CD4-positive, alpha-beta T cell treated with Interleukin-6 for 4 hours (primary cell): ENCODE data around the gene RGCC.
A peak's percentile ranks its signal among the peaks of the same experiment; 100 is the strongest.
"Not testable (repeated sequence)": the region's sequence is repeated elsewhere in the genome, so short reads cannot be mapped to it uniquely, and the experiment has no call there.

ENCODE experiments used
- DNase-seq: peaks from one replicate; pipeline ENCODE4 v3.0.0-alpha.2; 2020; ENCODE audit warnings: mixed read lengths

RGCC gene, protein sequence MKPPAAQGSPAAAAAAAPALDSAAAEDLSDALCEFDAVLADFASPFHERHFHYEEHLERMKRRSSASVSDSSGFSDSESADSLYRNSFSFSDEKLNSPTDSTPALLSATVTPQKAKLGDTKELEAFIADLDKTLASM

DNA sequence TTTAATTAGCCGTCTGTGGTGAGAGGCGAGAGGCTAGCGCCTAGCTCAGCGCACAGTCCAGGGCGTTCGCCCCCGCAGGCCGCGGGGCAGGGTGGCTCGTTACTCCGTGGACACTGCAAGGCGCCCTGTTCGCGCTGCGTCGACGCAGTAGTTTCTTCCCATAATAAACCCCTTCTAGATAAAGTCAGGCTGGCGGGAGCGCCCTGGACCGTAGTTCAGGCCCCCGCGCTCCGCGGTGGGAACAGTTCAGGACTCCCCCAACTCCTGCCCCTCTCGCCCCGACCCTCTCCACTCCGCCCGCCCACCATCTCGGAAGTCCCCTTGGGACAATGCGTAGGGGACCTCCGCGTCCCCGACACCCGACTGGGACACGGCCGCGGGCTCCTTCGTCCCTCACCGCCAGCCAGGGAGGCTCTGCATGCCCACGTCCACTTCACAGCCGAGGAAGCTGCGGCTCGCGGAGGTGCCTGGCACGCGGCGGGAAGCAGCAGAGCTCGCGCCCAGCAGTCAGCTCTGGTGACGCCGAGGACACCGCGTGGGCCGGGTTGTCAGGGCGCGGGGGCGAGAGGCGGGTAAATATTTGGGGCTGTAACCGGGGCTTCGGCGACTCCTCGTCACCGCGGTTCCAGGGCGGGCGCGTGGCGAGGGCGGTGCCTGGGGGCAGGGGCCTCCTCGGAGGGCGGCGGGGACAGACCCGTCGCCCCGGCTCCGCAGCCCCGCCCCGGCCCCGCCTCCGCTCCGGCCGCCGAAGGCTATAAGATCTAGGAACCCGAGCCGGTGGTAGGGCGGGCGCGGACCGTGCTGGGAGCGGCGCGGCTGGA is at the start of gene RGCC:
Gene RGCC (plus strand): TSS at position 783 of the 821 bp plus-strand sequence. CDS start 158 bp downstream, outside the sequence.
- DNase-seq, result peak; percentile 95

DNA sequence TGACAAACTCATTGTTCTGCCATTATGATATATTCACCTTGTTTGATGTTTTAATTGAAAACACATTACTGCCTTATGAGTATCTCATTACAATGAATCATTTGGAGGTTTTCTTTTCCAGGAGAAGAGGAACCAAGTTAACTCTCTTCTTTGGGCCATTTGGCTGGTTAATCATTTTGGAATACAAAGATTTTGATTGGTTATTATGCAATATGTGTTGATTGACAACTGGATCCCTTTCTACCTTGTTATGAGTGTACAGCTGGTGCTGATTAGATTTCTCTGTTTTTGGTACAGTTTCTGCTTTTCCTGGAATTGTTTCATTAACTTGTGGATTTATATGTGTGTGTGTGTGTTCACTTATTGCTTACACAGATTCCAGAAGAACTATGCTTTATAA is 49.2 kb upstream of the RGCC start:
- DNase-seq, result no peak

DNA sequence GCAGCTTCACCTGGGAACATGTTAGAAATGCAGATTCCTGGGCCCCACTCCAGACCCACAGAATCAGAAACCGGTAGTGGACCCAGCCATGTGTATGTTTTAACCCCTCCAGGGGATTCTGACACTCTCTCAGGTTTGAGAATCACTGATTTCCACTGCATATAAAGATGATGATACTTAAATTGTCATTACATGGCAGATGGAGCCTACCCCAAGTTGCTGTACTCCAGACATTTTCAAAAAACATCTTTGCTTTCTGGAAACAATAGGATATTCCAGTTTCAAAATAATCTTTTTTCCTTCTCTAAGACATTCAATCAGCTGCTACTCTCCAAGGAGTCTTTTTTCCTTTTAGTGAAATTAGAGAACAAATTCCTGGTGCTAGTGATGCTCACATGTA is 48.6 kb upstream of the RGCC start:
- no peak for DNase-seq

DNA sequence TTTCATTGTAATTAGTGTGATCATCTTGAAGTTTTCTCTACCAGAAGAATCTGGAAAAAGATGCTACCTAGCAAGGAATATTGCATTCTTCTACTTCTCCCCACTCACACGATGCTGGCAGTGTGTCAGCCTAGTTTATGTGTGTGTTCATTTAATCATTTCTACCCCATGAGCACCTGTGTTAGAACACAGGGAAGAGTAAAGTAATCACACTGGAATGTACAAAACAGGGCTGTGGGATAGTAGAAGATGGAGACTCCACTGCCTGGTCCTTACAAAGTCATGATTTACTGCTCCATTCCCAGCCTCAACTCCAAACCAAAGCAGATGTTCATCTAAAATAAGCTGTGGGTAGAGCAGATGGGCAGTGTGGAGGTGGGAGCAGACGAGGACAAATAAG is 47.7 kb upstream of the RGCC start:
- no peak for DNase-seq

DNA sequence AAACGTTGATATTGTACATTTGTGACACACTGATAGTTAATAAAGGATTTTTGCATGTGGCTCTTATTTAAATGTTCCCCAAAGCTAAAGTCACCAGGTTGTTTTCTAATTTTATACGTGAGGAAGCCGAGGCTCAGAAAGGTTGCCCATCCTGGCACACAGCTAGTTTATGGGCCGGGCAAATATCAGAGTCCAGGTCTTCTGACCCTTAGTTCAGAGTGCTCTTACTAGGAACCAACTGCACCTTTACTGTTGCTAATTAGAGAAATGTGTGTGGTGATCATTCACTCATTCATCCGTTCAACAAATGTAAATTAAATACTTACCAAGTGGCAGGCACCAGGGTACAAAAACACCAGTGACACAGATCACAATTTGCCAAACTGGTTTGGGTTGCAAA is 46.3 kb upstream of the RGCC start:
- no peak for DNase-seq

DNA sequence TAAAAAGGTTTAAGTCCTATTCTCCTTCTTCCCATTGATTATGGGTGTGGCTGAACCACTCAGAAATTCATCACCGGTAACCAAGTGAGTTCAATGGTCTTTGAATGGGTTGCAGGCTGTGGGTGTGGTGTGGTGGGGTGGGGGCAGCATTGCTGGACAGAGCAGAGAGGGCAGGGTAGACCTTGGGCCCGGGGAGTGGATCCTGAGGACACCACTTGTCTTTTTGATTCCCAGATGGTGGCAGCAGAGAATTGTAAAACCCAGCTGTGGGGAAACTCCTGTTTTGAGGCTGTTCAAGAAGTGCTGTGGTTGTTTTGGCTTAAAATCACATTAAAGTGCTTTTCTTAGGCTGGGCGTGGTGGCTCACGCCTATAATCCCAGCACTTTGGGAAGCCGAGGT is 45.8 kb upstream of the RGCC start:
- peak; percentile 53 for DNase-seq

DNA sequence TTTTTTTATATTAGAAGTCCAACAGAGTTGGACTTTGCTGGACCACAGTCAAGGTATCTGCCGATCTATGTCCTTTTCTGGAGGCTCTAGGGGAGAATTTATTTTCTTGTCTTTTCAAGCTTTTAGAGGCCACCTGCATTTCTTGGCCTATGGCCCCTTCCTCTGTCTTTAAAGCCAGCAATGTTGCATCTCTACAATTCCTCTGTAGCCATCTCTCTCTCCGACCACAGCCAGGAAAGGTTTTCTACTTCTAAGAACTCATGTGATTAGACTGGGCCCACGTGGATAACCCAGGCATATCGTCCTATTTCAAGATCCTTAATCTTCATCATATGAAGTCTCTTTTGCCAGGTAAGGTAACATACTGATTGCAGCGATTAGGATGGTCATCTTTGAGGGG is 43.5 kb upstream of the RGCC start:
- DNase-seq, result no peak

DNA sequence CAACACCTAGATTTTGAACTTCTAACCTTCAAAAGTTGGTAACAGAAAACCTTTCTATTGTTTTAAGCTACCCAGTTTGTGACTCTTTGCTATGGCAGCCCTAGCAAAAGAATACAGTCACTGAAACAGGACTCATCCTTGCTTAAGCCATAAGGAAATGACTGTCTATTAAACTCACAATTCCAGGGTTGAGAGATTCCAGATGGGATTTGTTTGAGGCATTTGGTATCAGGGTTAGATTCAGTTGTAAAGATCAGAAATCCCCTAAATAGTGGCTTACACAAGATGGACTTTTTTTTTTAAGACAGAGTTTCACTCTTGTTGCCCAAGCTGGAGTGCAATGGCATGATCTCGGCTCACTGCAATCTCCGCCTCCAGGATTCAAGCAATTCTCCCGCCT is 41.1 kb upstream of the RGCC start:
- no peak for DNase-seq

DNA sequence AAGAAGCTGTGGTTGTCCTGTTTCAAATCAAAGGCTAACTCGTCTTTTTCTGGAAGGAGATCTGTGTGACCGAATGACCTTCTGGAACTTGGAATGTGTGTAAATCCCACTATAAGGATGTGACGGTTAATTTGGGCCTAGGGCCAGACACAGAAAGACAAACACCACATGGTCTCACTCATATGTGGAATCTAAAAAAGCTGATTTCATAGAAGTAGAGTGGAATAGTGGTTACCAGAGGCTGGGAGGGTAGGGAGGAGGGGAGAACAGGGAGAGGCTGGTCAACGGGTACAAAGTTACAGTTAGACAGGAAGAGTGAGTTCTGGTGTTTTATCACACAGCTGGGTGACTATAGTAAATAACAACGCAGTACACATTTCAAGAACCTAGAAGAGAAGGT is 39.3 kb upstream of the RGCC start:
- DNase-seq, result no peak

DNA sequence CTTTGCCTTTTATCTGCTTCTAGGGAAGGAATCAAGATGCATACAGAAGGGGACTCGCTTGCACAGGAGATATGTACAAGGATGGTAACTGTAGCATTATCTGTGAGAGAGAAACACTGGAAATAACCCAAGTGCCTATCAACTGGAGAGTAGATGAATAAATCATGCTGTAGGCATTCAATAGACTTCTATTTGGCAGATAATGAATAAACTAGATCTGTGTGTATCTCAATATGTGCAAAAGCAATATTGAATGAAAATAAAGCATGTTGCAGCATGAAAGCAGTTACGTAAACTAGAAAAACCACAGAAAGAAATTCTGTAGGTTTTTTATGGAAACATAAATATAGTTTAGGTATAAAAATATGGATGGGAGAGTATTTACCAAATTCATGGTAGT is 38.6 kb upstream of the RGCC start:
- DNase-seq, result no peak

DNA sequence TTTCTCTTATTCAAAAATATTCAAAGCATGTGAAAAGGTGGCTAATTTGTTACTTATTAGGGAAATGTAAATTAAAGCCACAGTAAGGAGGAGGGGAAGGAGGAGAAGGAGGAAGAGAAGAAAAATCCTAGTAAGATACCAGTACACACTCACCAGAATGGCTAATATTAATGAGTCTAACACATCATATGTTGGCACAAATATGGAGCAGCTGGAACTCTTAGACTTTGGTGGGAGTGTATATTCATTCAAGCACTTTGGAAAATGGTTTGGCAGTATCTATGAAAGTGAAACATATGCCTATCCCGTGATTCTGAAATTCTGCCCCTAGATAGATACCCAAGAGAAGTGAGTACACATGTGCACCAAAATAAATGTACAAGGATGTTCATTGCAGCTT is 38.1 kb upstream of the RGCC start:
- DNase-seq, result no peak

DNA sequence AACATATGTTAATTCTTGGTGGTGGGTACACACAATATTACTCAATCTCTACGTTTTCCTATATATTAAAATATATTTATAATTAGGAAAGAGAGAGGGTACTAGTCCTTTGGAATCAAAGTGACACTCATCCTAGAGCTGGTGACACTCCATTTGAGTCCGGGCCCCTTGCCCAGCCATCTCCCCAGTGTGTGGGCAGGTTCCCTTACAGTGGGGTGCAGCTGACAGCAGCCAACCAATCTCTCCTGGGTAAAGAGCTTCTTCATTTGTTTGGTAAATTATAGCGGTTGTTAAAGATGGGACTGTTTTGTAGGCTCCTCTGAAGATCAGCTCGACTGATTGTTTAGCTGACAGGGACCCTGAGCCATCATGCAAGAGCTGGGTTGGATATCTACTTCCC is 37.2 kb upstream of the RGCC start:
- DNase-seq, result no peak

DNA sequence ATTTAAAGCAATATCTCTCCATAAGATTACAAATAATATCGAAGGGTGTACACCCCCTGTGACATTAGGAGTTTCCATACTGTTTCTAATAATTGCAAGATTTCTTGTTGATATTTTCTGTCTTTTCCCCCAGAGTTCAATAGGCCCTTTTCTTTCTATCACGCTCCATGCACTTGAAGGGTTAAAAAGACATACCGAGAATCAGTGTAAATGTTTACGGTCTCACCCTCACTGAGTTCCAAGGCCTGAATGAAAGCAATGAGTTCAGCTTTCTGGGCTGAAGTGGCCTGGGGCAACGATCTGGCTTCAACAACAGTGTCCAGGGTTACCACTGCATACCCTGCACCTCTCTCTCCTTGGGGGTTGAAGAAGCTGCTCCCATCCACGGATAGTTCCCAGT is 36.0 kb upstream of the RGCC start:
- DNase-seq, result not testable (repeated sequence)

DNA sequence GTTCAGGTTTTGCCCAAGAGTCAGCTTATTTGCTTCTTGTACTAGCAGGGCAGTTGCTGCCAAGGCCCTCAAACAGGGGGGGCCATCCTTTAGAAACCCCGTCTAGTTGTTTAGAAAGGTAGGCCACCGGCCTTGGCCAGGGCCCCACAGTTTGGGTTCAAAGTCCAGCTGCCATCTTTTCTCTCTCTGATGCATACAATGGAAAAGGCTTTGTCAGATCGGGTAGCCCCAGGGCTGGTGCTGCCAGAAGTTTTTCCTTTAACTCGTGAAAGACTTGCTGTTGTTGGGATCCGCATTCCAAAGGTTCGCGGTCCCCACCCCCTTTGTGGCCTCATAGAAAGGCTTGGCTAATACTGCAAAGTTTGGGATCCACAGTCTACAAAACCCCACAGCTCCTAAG is 35.4 kb upstream of the RGCC start:
- not testable (repeated sequence) for DNase-seq

DNA sequence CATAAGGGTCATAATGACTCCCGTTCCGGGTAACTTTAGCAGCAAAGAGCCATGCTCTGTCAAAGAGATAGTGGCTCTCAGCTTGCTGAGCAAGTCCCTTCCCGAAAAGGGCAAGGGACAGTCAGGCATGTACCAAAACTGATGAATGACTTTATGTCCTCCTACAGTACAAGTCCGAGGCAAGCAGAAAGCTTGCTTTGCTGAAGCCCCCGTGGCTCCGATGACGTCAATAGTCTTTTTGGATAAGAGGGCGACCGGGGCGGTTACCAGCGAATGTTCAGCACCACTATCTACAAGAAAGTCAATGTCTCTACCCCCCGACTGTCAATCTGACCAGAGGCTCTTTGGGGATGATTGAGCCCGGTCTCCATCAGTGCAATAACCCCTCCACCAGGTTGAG is 34.1 kb upstream of the RGCC start:
- DNase-seq, result not testable (repeated sequence)

DNA sequence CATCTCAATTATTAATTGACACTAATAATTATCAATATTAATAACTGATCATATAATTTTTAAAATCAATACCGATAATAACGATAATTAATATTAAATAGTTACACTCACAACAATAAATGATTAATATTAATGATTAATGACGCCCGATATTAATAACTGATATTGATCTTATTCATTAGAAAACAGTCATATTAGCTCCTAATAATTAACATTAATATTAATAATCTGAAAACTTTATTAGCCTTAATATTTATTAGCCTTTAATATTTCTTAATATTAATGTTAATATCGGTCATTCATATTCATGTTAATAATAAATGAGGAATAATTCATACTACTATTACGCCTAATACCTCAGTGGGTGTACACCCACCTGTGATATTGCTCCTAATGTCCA is 32.7 kb upstream of the RGCC start:
- not testable (repeated sequence) for DNase-seq

DNA sequence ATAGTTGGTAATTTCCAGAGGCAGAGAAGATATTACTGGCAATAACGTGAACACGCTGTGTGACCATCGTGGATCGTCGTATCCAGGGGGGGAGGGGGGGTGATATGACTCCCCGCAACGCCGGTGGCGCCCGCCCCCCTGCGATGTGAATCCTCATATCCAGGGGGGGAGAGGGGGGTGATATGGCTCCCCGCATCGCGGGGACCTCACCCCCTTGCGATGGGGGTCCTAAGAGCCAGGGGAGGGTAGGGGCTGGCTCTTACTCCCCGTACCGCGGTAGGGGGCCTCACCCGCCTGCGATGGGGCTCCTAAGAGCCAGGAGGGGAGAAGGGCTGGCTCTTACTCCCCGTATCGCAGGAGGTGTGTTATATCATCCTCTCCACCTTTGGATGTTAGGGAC is 31.3 kb upstream of the RGCC start:
- DNase-seq, result no peak

DNA sequence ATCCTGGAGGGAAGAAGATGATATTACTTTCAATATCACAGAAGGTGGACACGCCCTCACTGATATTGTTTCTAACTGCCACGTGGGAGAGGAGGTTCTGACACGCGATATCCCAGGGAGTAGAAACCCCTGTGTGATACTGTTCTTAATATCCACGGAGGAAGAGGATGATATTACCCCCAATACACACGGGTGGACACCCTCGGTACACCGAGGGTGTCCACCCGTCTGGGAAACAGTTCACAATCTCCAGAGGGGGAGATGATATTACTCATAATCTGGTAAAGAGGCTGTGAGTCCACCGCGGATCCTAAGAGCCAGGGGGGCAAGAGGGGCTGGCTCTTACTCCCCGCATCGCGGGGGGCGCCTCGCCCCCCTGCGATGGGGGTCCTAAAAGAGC is 29.7 kb upstream of the RGCC start:
- DNase-seq, result no peak

DNA sequence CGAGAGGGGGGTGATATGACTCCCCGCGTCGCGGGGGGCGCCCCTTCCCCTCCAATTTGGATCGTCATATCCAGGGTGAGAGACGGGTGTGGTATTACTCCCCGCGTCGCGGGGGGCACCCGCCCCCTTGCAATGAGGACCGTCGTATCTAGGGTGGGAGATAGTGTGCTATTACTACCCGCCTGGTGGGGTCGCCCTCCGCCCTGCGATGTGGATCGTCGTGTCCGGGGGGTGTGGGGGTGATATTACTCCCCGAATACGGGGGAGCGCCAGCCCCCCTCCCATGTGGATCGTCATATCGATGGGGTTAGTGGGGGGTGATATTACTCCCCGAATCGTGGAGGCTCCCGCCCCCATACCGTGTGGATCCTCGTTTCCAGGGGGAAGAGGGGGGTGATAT is 29.2 kb upstream of the RGCC start:
- peak; percentile 73 for DNase-seq

DNA sequence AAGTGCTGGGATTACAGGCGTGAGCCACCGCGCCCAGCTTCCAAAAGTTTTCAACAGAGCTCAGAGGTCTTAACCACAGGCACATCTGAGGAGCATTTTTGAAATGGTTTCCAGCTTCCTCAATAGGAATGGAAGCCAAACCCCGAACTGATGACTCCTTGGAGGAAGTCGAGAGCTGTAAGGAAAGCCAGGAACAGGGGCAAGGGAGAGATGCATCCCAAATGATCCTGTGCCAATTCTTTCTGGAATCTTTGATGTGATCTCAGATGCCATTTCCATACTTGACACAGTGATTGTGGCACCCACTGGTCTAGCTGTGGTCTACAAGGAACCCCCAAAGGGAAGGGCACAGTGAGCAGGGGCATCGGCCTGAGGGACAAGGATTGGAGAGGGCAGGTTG is 23.3 kb upstream of the RGCC start:
- DNase-seq, result not testable (repeated sequence)

DNA sequence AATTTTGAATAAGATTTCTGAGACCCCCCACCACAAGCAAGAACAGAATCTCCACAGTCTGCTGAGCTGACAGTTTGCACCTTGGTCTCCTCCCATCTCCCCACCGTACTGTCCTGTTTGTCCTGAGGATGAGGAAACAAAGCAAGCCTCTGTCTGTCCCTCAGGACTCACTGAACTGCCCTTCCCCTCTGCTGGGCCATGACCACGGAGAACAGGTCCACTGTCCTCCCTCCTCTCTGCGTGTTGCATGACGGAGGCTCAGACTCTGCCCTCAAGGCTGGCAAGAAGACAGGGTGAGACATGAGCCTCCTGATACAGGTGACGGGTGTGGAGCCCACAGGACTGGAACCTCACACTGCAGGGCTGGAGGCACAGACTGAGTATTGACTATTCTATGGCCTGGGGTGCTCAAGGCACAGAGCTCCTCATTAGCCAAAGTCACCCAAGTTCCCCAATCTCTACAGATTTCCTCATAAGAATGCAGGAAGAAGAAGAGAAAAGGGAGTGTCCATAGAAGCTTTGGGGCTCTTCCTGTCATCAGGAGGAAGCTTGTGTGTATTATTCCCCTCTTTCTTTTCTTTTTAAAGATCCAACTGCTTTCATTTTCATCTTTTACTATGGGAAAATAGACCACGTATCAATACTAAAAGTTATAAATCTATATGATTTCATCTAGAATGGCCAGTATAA is 22.4 kb upstream of the RGCC start:
- DNase-seq, result no peak

DNA sequence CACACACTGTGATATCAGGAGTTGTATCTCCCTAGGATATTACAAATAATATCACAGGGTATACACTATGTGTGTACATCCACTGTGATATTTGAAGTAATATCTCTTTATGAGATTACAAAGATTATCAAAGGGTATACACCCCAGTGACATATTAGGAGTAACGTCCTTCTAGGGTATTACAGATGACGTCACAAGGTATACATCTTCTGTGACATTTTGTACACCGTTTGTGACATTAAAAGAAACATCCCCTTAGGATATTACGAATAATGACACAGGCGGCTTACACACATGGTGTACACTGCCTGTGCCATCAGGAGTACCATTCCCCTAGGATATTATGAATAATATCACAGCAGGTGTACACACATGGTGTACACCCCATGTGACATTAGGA is 13.4 kb upstream of the RGCC start:
- no peak for DNase-seq

DNA sequence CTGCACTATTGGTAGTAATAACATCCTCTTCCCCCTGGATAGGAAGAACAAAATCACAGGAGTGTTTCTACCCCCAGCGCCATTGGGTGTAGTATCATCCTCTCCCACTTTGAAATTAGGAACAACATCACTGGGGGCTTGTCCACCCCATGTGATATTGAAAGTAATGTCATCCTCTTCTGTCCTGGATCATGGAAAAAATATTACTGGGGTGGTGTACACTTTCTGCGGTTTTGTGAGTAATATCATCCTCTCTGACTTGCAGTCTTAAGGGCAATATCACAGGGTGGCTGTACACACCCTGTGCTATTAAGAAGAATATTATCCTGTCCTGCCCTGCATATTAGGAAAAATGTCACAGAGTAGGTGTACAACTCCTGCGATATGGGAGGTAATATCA is 4.9 kb upstream of the RGCC start:
- no peak for DNase-seq

DNA sequence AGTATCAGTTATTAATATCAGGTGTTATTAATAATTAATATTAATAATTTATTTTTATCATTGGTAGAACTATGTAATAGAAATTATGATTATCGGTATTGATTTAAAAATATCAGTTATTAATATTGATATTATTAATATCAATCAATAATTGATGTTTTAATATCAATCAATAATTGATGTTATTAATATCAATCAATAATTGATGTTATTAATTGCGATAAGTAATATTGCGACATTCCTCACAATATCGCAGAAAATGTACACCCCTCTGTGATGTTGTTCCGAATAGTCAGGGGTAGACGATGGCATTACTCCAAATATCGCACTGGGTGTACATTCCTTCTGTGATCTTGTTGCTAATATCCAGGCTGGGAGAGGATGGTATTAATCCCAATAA is 3.7 kb upstream of the RGCC start:
- DNase-seq, result no peak
